ENCODE measurements around the gene CYP2U1. TPM values are rescaled to one million over a fixed set of nuclear protein-coding genes. Genes with fewer than 3 reads are reported as not detected.

The CYP2U1 gene
- total and polyA plus RNA-seq, 4 donors, result 1.9 to 7.3 (median 3.8) TPM

DNA sequence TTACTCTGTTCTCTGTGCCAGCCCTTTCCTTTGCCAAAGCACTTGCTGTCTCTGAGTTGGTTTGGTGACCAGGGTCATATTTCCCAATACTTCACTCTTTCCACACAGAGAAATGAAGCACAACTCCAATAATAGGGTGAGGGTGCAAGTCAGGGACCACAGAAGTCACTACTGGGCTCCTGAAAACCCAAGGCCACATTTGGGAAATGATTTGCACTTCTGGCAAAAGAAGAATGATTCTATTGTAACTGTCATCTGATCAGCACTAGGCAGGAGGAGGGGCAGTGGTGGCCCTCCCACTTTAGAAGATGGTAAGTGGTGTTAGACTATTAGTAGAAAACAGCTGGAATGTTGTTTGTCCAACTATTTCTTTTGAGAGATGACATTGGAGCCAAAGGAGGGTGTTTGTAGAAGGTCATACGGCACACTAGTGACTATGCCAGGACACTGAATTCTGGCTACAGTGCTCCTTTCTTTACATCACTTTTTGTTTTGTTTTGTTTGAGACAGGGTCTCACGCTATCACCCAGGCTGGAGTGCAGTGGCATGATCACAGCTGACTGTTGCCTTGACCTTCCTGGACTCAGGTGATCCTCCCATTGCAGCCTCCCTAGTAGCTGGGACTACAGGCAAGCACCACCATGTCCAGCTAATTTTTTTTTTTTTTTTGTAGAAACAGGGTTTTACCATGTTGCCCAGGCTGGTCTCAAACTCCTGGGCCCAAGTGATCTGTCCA is 47.5 kb downstream of the CYP2U1 start:
- Histone ChIP-seq H3K27ac (ENCODE audit: low read depth in 1 of 2, low read length in 1 of 2) (no peak overlapping the region), H3K9ac (ENCODE audit: insufficient read depth in 1 of 2, low read length in 2 of 2) (no peak overlapping the region), H3K9me3 (ENCODE audit: control insufficient read depth in 4 of 4, insufficient read depth in 3 of 4, low read length in 3 of 4) (no peaks in the 10 kb centered on the region), H3K4me1 (ENCODE audit: control insufficient read depth in 5 of 5, insufficient read depth in 5 of 5, low read length in 5 of 5) (no peaks in the 10 kb centered on the region), H3K4me3 (no peak overlapping the region), H3K36me3 (ENCODE audit: control insufficient read depth in 4 of 4, insufficient read depth in 4 of 4, low read length in 4 of 4) (no peaks in the 10 kb centered on the region), H3K27me3 (ENCODE audit: control insufficient read depth in 3 of 3, insufficient read depth in 3 of 3, low read length in 2 of 3) (no peaks in the 10 kb centered on the region)
- TF ChIP-seq, protein P1, sequence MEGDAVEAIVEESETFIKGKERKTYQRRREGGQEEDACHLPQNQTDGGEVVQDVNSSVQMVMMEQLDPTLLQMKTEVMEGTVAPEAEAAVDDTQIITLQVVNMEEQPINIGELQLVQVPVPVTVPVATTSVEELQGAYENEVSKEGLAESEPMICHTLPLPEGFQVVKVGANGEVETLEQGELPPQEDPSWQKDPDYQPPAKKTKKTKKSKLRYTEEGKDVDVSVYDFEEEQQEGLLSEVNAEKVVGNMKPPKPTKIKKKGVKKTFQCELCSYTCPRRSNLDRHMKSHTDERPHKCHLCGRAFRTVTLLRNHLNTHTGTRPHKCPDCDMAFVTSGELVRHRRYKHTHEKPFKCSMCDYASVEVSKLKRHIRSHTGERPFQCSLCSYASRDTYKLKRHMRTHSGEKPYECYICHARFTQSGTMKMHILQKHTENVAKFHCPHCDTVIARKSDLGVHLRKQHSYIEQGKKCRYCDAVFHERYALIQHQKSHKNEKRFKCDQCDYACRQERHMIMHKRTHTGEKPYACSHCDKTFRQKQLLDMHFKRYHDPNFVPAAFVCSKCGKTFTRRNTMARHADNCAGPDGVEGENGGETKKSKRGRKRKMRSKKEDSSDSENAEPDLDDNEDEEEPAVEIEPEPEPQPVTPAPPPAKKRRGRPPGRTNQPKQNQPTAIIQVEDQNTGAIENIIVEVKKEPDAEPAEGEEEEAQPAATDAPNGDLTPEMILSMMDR (IDR thresholded peaks at IDR 0.05; ENCODE audit: control extremely low read depth, extremely low read depth), result no peak
- DNase-seq, result no peak
- ATAC-seq (ENCODE audit: insufficient read depth, low FRiP score), result no peak
- WGBS, 2 donors, result 83 to 84% methylated on average over 2 of the region's 2 CpGs

DNA sequence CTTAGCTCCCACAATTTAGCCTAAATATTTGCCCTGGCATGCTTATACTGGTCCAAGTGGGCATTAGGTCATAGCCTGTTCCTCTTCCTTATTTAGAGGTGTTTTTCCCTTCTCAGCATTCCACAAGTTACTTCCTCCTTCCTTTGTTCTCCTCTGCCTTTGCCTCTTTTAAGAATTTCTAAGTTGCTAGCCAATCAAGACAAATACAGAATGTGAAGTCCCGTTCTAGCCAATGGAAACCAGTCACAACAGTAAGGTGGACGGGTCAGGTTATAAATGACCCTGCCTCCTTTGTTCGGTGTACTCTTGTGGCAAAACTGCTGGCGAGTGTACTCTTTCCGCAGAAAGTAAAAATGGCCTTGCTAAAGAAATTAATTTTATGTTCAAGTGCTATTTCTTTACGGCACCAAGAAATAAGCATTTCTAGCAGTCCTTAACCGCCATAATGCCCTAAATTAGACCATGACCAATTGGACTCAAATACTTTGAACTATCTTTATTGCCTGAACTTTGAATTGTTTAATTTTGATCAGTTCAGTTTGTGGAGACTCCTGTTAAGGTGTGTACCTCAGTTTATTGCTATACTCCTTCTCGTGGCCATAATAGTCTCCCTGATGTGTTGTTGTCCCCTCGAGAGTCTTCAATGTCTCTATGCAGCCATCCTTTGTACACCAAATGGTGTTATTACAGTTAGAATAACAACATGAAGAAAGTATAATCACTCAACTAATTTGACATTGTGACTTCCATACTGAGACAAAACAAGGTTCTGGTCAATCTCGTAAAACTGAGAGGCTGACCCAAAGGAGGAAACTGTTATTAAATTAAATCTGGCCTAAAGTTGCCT is 56.8 kb downstream of the CYP2U1 start:
- no peak overlapping the region for H3K9ac ChIP-seq (ENCODE audit: insufficient read depth in 1 of 2, low read length in 2 of 2)
- H3K4me3 ChIP-seq, result no peak overlapping the region
- TF ChIP-seq, protein P1 (IDR thresholded peaks at IDR 0.05; ENCODE audit: control extremely low read depth, extremely low read depth), result no peak
- H3K27ac ChIP-seq (ENCODE audit: low read depth in 1 of 2, low read length in 1 of 2), result peak overlapping the region in 1 of 2 donors; percentile 88
- ATAC-seq (ENCODE audit: insufficient read depth, low FRiP score), result no peak
- H3K36me3 ChIP-seq (ENCODE audit: control insufficient read depth in 4 of 4, insufficient read depth in 4 of 4, low read length in 4 of 4), result peaks cover 0 to 3% (median 0%) of the 10 kb centered on the region in 4 donors
- DNase-seq, result no peak
- 84 to 88% methylated on average over 10 of the region's 10 CpGs for WGBS, 2 donors
- no peaks in the 10 kb centered on the region for H3K27me3 ChIP-seq (ENCODE audit: control insufficient read depth in 3 of 3, insufficient read depth in 3 of 3, low read length in 2 of 3)
- H3K4me1 ChIP-seq (ENCODE audit: control insufficient read depth in 5 of 5, insufficient read depth in 5 of 5, low read length in 5 of 5), result peaks cover 2 to 30% (median 11%) of the 10 kb centered on the region in 5 donors
- H3K9me3 ChIP-seq (ENCODE audit: control insufficient read depth in 4 of 4, insufficient read depth in 3 of 4, low read length in 3 of 4), result no peaks in the 10 kb centered on the region

DNA sequence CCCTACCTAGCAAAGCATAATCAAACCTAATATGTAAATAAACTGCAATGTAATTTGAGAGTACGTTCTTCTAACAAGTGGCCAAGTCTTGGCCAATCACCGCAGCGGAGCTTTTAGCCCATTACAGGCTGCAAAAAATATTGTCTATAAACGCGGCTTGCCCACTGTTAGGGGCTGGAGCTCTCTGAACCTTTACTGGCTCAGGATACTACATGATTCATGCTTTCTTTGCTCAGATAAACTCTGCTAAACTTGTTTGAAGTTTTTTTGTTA is 57.4 kb downstream of the CYP2U1 start:
- WGBS, 2 donors, result 61 to 79% methylated on average over 5 of the region's 5 CpGs
- no peak overlapping the region for H3K9ac ChIP-seq (ENCODE audit: insufficient read depth in 1 of 2, low read length in 2 of 2)
- H3K36me3 ChIP-seq (ENCODE audit: control insufficient read depth in 4 of 4, insufficient read depth in 4 of 4, low read length in 4 of 4), result peaks cover 0 to 3% (median 0%) of the 10 kb centered on the region in 4 donors
- no peak overlapping the region for H3K4me3 ChIP-seq
- H3K4me1 ChIP-seq (ENCODE audit: control insufficient read depth in 5 of 5, insufficient read depth in 5 of 5, low read length in 5 of 5), result peaks cover 2 to 34% (median 11%) of the 10 kb centered on the region in 5 donors
- DNase-seq (peak in 2 of 3 donors; percentile 22 to 23), ATAC-seq (ENCODE audit: insufficient read depth, low FRiP score) (no peak)
- TF ChIP-seq, protein P1 (IDR thresholded peaks at IDR 0.05; ENCODE audit: control extremely low read depth, extremely low read depth), result no peak
- no peaks in the 10 kb centered on the region for H3K9me3 ChIP-seq (ENCODE audit: control insufficient read depth in 4 of 4, insufficient read depth in 3 of 4, low read length in 3 of 4)
- no peaks in the 10 kb centered on the region for H3K27me3 ChIP-seq (ENCODE audit: control insufficient read depth in 3 of 3, insufficient read depth in 3 of 3, low read length in 2 of 3)
- H3K27ac ChIP-seq (ENCODE audit: low read depth in 1 of 2, low read length in 1 of 2), result peak overlapping the region in 1 of 2 donors; percentile 88

All from lung (tissue), 12 donors.